GM12878 (cell line): ENCODE results near the gene CNDP2. TPM values are rescaled to one million over a fixed set of nuclear protein-coding genes. Genes with fewer than 3 reads are reported as not detected.

Source experiments
- ATAC-seq: fragments of 200-7000 bp; cut with Tn5 transposase; 3 replicates; pipeline ENCODE4 v1.9.1; 2020; ENCODE audit warnings: mild to moderate bottlenecking, moderate library complexity
- BruUV-seq: library from RNA; stranded (reverse); fragments of 400-500 nt; replicated peaks from 2 replicates; lab custom pipeline; 2021; lab: Mats Ljungman, UMichigan
- CTCF ChIA-PET: fragments of 300-600 bp; sonication (Branson Sonifier 250); formaldehyde crosslinking; extraction: SDS; loops from one replicate; lab custom pipeline; 2021; ENCODE audit warnings: inconsistent platforms; lab: Yijun Ruan, JAX
- POLR2A ChIA-PET: fragments of 350-600 bp; formaldehyde crosslinking; extraction: SDS; loops from one replicate; lab custom pipeline; 2021; ENCODE audit warnings: inconsistent platforms; lab: Charles Lee
- RAD21 ChIA-PET: fragments of 300-600 bp; sonication (Branson Sonifier 250); formaldehyde crosslinking; loops from one replicate; lab custom pipeline; 2023; ENCODE audit warnings: antibody characterized with exemption; ENCODE audit not compliant: unreplicated experiment; lab: Charles Lee
- SMC1A ChIA-PET: fragments of 300-600 bp; sonication (Branson Sonifier 250); formaldehyde crosslinking; loops from one replicate; lab custom pipeline; 2023; ENCODE audit not compliant: unreplicated experiment, uncharacterized antibody; lab: Charles Lee
- DNase-seq: peaks from one replicate; pipeline ENCODE4 v3.0.0-alpha.2; 2011; ENCODE audit warnings: low read depth, low spot score
- FAIRE-seq: peaks from 3 replicates; lab custom pipeline; 2011; peaks lifted over from hg19 to GRCh38; lab: Jason Lieb, UNC
- H2AFZ ChIP-seq: 2 replicates; pipeline ENCODE4 v1.6.0; 2011; ENCODE audit warnings: low read depth, low read length, control low read depth; ENCODE audit not compliant: control insufficient read depth
- H3K27ac ChIP-seq: 2 replicates; pipeline ENCODE4 v1.5.1; 2011; ENCODE audit warnings: control low read depth; ENCODE audit not compliant: control insufficient read depth, insufficient read depth
- H3K27me3 ChIP-seq, 2 experiments: replicated peaks in 1 of 2; 2 replicates each; pipeline versions ENCODE4 v1.6.0 to v1.6.1; 2011; ENCODE audit warnings: low read length in 1 of 2; ENCODE audit not compliant: control insufficient read depth in 2 of 2, insufficient read depth in 2 of 2
- H3K36me3 ChIP-seq, 2 experiments: 2 replicates each; pipeline ENCODE4 v1.5.1; 2011; ENCODE audit warnings: low read length in 1 of 2; ENCODE audit not compliant: control insufficient read depth in 2 of 2, insufficient read depth in 2 of 2
- H3K4me1 ChIP-seq: 2 replicates; pipeline ENCODE4 v1.6.1; 2011; ENCODE audit warnings: mild to moderate bottlenecking, low read length, moderate library complexity, mixed read lengths; ENCODE audit not compliant: control insufficient read depth, insufficient read depth
- H3K4me2 ChIP-seq: 2 replicates; pipeline ENCODE4 v1.6.0; 2011; ENCODE audit warnings: control low read depth; ENCODE audit not compliant: control insufficient read depth, insufficient read depth
- H3K4me3 ChIP-seq: fragments of 200-600 bp; sonication (generic); 2 replicates; pipeline ENCODE4 v1.5.1; 2016
- H3K79me2 ChIP-seq: 2 replicates; pipeline ENCODE4 v1.6.0; 2011; ENCODE audit warnings: low read length; ENCODE audit not compliant: control insufficient read depth, insufficient read depth
- H3K9ac ChIP-seq: 2 replicates; pipeline ENCODE4 v1.8.0; 2011; ENCODE audit warnings: low read length, control low read depth, mixed read lengths; ENCODE audit not compliant: control insufficient read depth, insufficient read depth
- H3K9me3 ChIP-seq: replicated peaks from 3 replicates; pipeline ENCODE4 v1.5.1; 2011; ENCODE audit warnings: mild to moderate bottlenecking, low read length; ENCODE audit not compliant: control insufficient read depth, insufficient read depth
- H4K20me1 ChIP-seq: 2 replicates; pipeline ENCODE4 v1.6.0; 2011; ENCODE audit not compliant: control insufficient read depth, insufficient read depth
- CHD2 ChIP-seq: IDR thresholded peaks from 2 replicates; pipeline ENCODE4 v1.6.1; 2011; ENCODE audit warnings: low read depth, low read length, improper control_type of control experiment, borderline replicate concordance
- CUX1 ChIP-seq: IDR thresholded peaks from 2 replicates; pipeline ENCODE4 v1.6.1; 2012; ENCODE audit warnings: improper control_type of control experiment, low read depth, low read length; ENCODE audit not compliant: insufficient replicate concordance
- E4F1 ChIP-seq: fragments of 450-650 bp; IDR thresholded peaks from 2 replicates; pipeline ENCODE4 v1.6.1; 2018; ENCODE audit warnings: borderline replicate concordance, mild to moderate bottlenecking; ENCODE audit not compliant: partially characterized antibody
- HDAC2 ChIP-seq: fragments of 200-600 bp; sonication (generic); IDR thresholded peaks from 2 replicates; pipeline ENCODE4 v1.6.1; 2017
- HDAC6 ChIP-seq: fragments of 200-600 bp; sonication (generic); IDR thresholded peaks from one replicate; pipeline ENCODE4 v1.8.0; 2017; ENCODE audit warnings: antibody characterized with exemption; ENCODE audit not compliant: unreplicated experiment
- PML ChIP-seq: IDR thresholded peaks from 2 replicates; pipeline ENCODE4 v1.6.1; 2012; ENCODE audit warnings: low read length, inconsistent platforms
- SUPT20H ChIP-seq: IDR thresholded peaks from 2 replicates; pipeline ENCODE4 v1.6.1; 2011; ENCODE audit warnings: low read depth, mild to moderate bottlenecking, low read length, moderate library complexity, borderline replicate concordance; ENCODE audit not compliant: control insufficient read depth
- WGBS: methylation state at CpG from one replicate; pipeline ENCODE4 v1.1.6; 2016; ENCODE audit warnings: low lambda C conversion rate; ENCODE audit not compliant: insufficient replicate concordance, insufficient coverage; ENCODE audit errors: missing lambda C conversion rate; 5-methylcytosine and 5-hydroxymethylcytosine counted together
- in situ Hi-C: fragments of 300-500 bp; cut with MboI; formaldehyde crosslinking; loops from 9 replicates; pipeline ENCODE4 v1.14.3; 2018; ENCODE audit warnings: mixed read lengths
- intact Hi-C: fragments of 100-400 bp; cut with micrococcal nuclease; formaldehyde crosslinking; loops from one replicate; pipeline ENCODE4 v1.14.2; 2022; ENCODE audit not compliant: unreplicated experiment
- polyA plus RNA-seq, 11 experiments: library from polyadenylated mRNA; depleted of rRNA in 4 of 11; unstranded in 6 of 11; stranded (reverse) in 5 of 11; fragments of >200 nt; fragmentation: Nextera tagmentation in 4 of 11; fragmentation: Illumina TruSeq in 1 of 11; extraction: Ambion mirVana in 4 of 11; extraction: Trizol in 1 of 11; gene quantifications; 1 replicate in 1 of 11; 2 replicates in 10 of 11; pipeline versions ENCODE4 v1.2.1 to v1.2.3, GENCODE V29; 2011 to 2016; ENCODE audit warnings: inconsistent platforms in 2 of 11, missing spikeins in 2 of 11, low read depth in 1 of 11
- total RNA-seq, 4 experiments: library from RNA; depleted of rRNA in 3 of 4; stranded (reverse); fragments of >200 nt in 3 of 4; fragmentation: Illumina TruSeq in 1 of 4; extraction: Trizol in 1 of 4; gene quantifications; 2 replicates each; pipeline versions ENCODE4 v1.2.1 to v1.2.3, GENCODE V29; 2013 to 2021

CNDP2 gene
- total and polyA plus RNA-seq, 10 of the 15 experiments (the other 5 are each of a cell fraction or from before 2014, with no cell fraction given) = 63.5 to 213 (median 158) TPM

- ATAC-seq (no peak), FAIRE-seq (no peak), DNase-seq (no peak)
- Histone ChIP-seq H3K9ac (no peak overlapping the region), H3K27me3 (peaks cover 8 to 9% of the 10 kb centered on the region in 2 experiments), H4K20me1 (no peaks in the 10 kb centered on the region), H3K9me3 (no peaks in the 10 kb centered on the region), H3K36me3 (no peaks in the 10 kb centered on the region), H3K27ac (no peak overlapping the region), H3K4me3 (no peak overlapping the region), H3K4me2 (no peak overlapping the region), H3K4me1 (no peaks in the 10 kb centered on the region), H3K79me2 (no peaks in the 10 kb centered on the region), H2AFZ (no peak overlapping the region)
- BruUV-seq = no TSS peak
- RAD21 ChIA-PET = no interaction called here
- TF ChIP-seq HDAC6 = peak; percentile 88
- no peak for TF ChIP-seq CHD2
- POLR2A ChIA-PET = no interaction called here
- intact Hi-C loops = no loop called here
- SMC1A ChIA-PET = no interaction called here
- in situ Hi-C loops = no loop called here
- CTCF ChIA-PET = no interaction called here
- WGBS = 8% methylated on average over 69 of the region's 69 CpGs
These were observed 39.7 kb upstream of the CNDP2 start for GRCh38 chr18:74456349-74457042.

GRCh38 chr18:74457043-74457724 lies 39.0 kb upstream of the CNDP2 start, which contains the start of gene DIPK1C:
Gene DIPK1C, minus strand, starts transcription at chr18:74457308. Its CDS starts 49 bp downstream, at chr18:74457259.
- Histone ChIP-seq H4K20me1 (no peaks in the 10 kb centered on the region), H3K27ac (no peak within 1 kb of the TSS), H3K79me2 (no peaks in the 10 kb centered on the region), H2AFZ (no peak within 1 kb of the TSS), H3K4me2 (no peak within 1 kb of the TSS), H3K4me3 (no peak within 1 kb of the TSS), H3K36me3 (no peaks in the 10 kb centered on the region), H3K9me3 (no peaks in the 10 kb centered on the region), H3K4me1 (no peaks in the 10 kb centered on the region), H3K9ac (no peak within 1 kb of the TSS), H3K27me3 (peaks cover 8 to 9% of the 10 kb centered on the region in 2 experiments)
- ChIA-PET SMC1A (no interaction called here), CTCF (no interaction called here), RAD21 (no interaction called here), POLR2A (no interaction called here)
- 2% methylated on average over 42 of the region's 76 CpGs for WGBS
- no TSS peak for BruUV-seq
- intact Hi-C loops (no loop called here), in situ Hi-C loops (no loop called here)
- FAIRE-seq (no peak), ATAC-seq (no peak), DNase-seq (no peak)
- TF ChIP-seq E4F1 = no peak
- TF ChIP-seq CUX1 = no peak
- no peak for TF ChIP-seq HDAC2
- TF ChIP-seq PML = no peak
- no peak for TF ChIP-seq SUPT20H
